Fibroblast of the aortic adventitia (primary cell): ENCODE data around the gene JAG2. TPM values are rescaled to one million over a fixed set of nuclear protein-coding genes. Genes with fewer than 3 reads are reported as not detected.

Experiments
- DNase-seq: peaks from one replicate; pipeline ENCODE4 v3.0.0-alpha.2; 2010; ENCODE audit warnings: low read depth
- H3K4me3 ChIP-seq: 2 replicates; pipeline ENCODE4 v1.5.1; 2011; ENCODE audit warnings: low read depth, mild to moderate bottlenecking, control low read depth, low read length, moderate library complexity
- total RNA-seq: library from RNA; depleted of rRNA; stranded (reverse); fragments of >200 nt; gene quantifications from 2 replicates; pipeline ENCODE4 v1.2.3, GENCODE V29; 2012; ENCODE audit warnings: low replicate concordance
- TF ChIP-seq, protein P1 (sequence below): IDR thresholded peaks from 2 replicates; pipeline ENCODE4 v1.5.1; 2011; ENCODE audit warnings: mild to moderate bottlenecking, low read length, control low read depth, inconsistent platforms; ENCODE audit not compliant: insufficient read depth

JAG2 gene
- total RNA-seq, 1 donor = 0.63 TPM

- no peak overlapping the region for H3K4me3 ChIP-seq
- TF ChIP-seq, protein P1, sequence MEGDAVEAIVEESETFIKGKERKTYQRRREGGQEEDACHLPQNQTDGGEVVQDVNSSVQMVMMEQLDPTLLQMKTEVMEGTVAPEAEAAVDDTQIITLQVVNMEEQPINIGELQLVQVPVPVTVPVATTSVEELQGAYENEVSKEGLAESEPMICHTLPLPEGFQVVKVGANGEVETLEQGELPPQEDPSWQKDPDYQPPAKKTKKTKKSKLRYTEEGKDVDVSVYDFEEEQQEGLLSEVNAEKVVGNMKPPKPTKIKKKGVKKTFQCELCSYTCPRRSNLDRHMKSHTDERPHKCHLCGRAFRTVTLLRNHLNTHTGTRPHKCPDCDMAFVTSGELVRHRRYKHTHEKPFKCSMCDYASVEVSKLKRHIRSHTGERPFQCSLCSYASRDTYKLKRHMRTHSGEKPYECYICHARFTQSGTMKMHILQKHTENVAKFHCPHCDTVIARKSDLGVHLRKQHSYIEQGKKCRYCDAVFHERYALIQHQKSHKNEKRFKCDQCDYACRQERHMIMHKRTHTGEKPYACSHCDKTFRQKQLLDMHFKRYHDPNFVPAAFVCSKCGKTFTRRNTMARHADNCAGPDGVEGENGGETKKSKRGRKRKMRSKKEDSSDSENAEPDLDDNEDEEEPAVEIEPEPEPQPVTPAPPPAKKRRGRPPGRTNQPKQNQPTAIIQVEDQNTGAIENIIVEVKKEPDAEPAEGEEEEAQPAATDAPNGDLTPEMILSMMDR = no peak
- no peak for DNase-seq
Measured at GRCh38 chr14:105185001-105185400, 16.4 kb upstream of the JAG2 start.

DNA sequence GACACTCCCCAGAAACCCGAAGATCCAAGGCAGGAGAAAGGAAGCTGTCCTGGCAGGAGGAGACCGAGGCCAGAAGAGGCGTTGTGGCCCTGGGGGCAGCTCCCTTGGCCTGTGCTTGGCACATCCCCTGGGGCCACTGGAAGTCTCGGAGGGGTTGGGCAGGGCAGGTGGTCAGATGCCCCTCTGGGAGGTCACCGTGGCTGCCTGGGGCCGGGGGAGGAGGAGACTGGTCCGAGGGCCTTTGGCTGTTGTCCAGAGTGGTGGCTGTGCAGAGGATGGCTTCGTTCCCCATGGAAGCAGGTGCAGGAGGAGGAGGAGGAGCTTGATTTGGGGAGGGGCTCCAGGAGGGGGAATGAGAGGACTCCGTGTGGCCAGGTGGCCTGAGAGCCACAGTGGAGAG is 15.9 kb upstream of the JAG2 start:
- TF ChIP-seq, protein P1 = no peak
- H3K4me3 ChIP-seq = no peak overlapping the region
- DNase-seq = no peak

DNA sequence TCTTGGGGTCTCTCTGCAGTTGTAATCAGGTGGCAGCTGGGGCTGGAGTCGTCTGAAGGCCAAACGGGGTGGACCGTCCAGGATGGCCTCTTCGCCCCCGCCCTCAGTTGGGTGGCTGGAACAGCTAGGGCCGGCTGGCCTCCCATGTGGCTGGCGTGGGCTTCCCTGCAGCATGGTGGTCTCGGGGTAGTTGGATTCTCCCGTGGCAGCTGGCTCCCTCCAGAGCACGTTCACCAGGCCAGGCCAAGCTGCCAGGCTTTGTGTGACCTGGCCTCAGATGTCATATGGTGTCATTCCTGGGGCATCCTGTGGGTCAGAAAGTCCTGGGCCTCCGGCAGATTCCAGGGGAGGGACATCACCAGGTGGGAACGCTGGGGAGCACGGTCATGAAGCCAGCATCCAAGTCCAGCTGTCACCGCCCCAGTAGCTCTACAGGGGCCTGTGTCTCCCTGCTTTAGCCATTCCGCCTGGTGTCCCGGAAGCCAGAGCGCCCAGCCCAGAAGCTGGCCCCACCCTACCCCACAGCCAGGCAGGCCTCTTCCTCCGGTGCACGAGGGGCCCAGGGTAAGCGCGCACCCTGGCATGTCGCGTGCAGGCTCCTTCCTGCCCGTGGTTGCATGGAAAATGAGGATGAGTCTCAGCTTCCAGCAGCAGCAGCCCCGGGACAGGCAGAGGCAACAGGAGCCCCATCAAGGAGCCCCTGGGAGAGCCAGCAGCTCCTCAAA is 13.9 kb upstream of the JAG2 start:
- no peak for DNase-seq
- H3K4me3 ChIP-seq = no peak overlapping the region
- TF ChIP-seq, protein P1 = no peak

GRCh38 chr14:105181549-105182295 is 13.1 kb upstream of the JAG2 start:
- DNase-seq = no peak
- peak overlapping the region; percentile 3 for H3K4me3 ChIP-seq
- TF ChIP-seq, protein P1 = no peak

GRCh38 chr14:105180592-105181548 is 12.3 kb upstream of the JAG2 start, which contains the start of gene NUDT14:
Gene NUDT14 (minus strand): TSS chr14:105181312. CDS start chr14:105181209, 103 bp downstream.
- H3K4me3 ChIP-seq = peak within 1 kb of the TSS; percentile 68
- peak; percentile 27 for DNase-seq
- TF ChIP-seq, protein P1 = no peak

GRCh38 chr14:105179191-105179590 is 10.6 kb upstream of the JAG2 start:
- TF ChIP-seq, protein P1 = no peak
- no peak overlapping the region for H3K4me3 ChIP-seq
- no peak for DNase-seq
